Endodermal cell (in vitro differentiated cells): ENCODE data around the gene C13orf42. TPM values are rescaled to one million over a fixed set of nuclear protein-coding genes. Genes with fewer than 3 reads are reported as not detected.
"Not testable (repeated sequence)": the region's sequence is repeated elsewhere in the genome, so short reads cannot be mapped to it uniquely, and the experiment has no call there.

Source experiments
- DNase-seq: peaks from one replicate; pipeline ENCODE4 v3.0.0-alpha.2; 2017
- H3K27ac ChIP-seq: 2 replicates; pipeline ENCODE4 v1.5.1; 2013; ENCODE audit warnings: mild to moderate bottlenecking, low read depth, low read length, moderate library complexity
- H3K27me3 ChIP-seq: 2 replicates; pipeline ENCODE4 v1.6.1; 2013; ENCODE audit warnings: mild to moderate bottlenecking, low read length, moderate library complexity; ENCODE audit not compliant: insufficient read depth, control insufficient read depth, poor library complexity, severe bottlenecking
- H3K36me3 ChIP-seq: 2 replicates; pipeline ENCODE4 v1.7.0; 2013; ENCODE audit warnings: mild to moderate bottlenecking, low read length, moderate library complexity; ENCODE audit not compliant: control insufficient read depth, insufficient read depth
- H3K4me1 ChIP-seq: one replicate; pipeline ENCODE4 v1.7.0; 2013; ENCODE audit warnings: low read length; ENCODE audit not compliant: control insufficient read depth, insufficient read depth
- H3K4me3 ChIP-seq: 2 replicates; pipeline ENCODE4 v1.5.1; 2013; ENCODE audit warnings: mild to moderate bottlenecking, low read length, moderate library complexity
- H3K9ac ChIP-seq: 2 replicates; pipeline ENCODE4 v1.6.1; 2013; ENCODE audit warnings: mild to moderate bottlenecking, low read length, moderate library complexity; ENCODE audit not compliant: poor library complexity, severe bottlenecking; ENCODE audit errors: extremely low read depth
- H3K9me3 ChIP-seq: 2 replicates; pipeline ENCODE4 v1.6.1; 2013; ENCODE audit warnings: mild to moderate bottlenecking, low read length, moderate library complexity; ENCODE audit not compliant: control insufficient read depth
- H3K27ac Mint-ChIP-seq: 2 replicates; pipeline ENCODE4 v1.8.0; 2020; ENCODE audit warnings: mixed read lengths
- H3K27me3 Mint-ChIP-seq: 2 replicates; pipeline ENCODE4 v1.8.0; 2021; ENCODE audit warnings: mild to moderate bottlenecking, mixed read lengths; ENCODE audit not compliant: insufficient read depth
- H3K36me3 Mint-ChIP-seq: 2 replicates; pipeline ENCODE4 v1.8.0; 2020; ENCODE audit warnings: low read depth, mixed read lengths
- H3K4me1 Mint-ChIP-seq: 2 replicates; pipeline ENCODE4 v1.8.0; 2020; ENCODE audit warnings: mixed read lengths
- H3K4me3 Mint-ChIP-seq: 2 replicates; pipeline ENCODE4 v1.8.0; 2020; ENCODE audit warnings: mild to moderate bottlenecking, moderate library complexity, mixed read lengths
- H3K9me3 Mint-ChIP-seq: 2 replicates; pipeline ENCODE4 v1.8.0; 2020; ENCODE audit warnings: mild to moderate bottlenecking, mixed read lengths
- CTCF ChIP-seq: fragments of 200-600 bp; sonication (generic); conservative IDR thresholded peaks from 2 replicates; pipeline ENCODE4 v1.5.0; 2021; ENCODE audit warnings: antibody characterized with exemption, mild to moderate bottlenecking
- WGBS, 2 experiments: methylation state at CpG; one replicate each; pipeline versions ENCODE4 v1.1.5 to v1.1.7; 2013; ENCODE audit warnings: missing lambda C conversion rate in 2 of 2, mixed read lengths in 1 of 2; ENCODE audit not compliant: insufficient coverage in 1 of 2, insufficient read length in 1 of 2; 5-methylcytosine and 5-hydroxymethylcytosine counted together
- total RNA-seq, 2 donors: library from RNA; stranded (reverse); fragmentation: NEBNext Ultra II Directional in 1 of 2; extraction: Animal tissue kit (Norgen Biotek cat#: 25700) in 1 of 2; gene quantifications; 2 replicates in 1 of 2; 3 replicates in 1 of 2; pipeline ENCODE4 v1.2.1, GENCODE V29; 2021

The C13orf42 gene
- total RNA-seq, 2 donors from 2014 or later: 19.0 to 27.7 TPM

- Mint-ChIP-seq H3K27me3 (no peaks in the 10 kb centered on the region), H3K36me3 (peaks cover 57% of the 10 kb centered on the region), H3K4me3 (no peak overlapping the region), H3K27ac (no peak overlapping the region), H3K9me3 (peaks cover 57% of the 10 kb centered on the region), H3K4me1 (peaks cover 34% of the 10 kb centered on the region)
- peak; percentile 92 for TF ChIP-seq CTCF
- peak overlapping the region; percentile 42 for H3K4me3 ChIP-seq
- H3K9ac ChIP-seq: no peak overlapping the region
- peak; percentile 85 for DNase-seq
- H3K27me3 ChIP-seq: no peaks in the 10 kb centered on the region
- 32 to 37% methylated on average over 2 to 7 of the region's 7 CpGs for WGBS, 2 experiments
- peaks cover 73% of the 10 kb centered on the region for H3K9me3 ChIP-seq
- peaks cover 14% of the 10 kb centered on the region for H3K4me1 ChIP-seq
- peaks cover 51% of the 10 kb centered on the region for H3K36me3 ChIP-seq
- no peak overlapping the region for H3K27ac ChIP-seq
Observed at GRCh38 chr13:51125495-51126226, 14.6 kb upstream of the C13orf42 start.

- peak overlapping the region; percentile 3 for H3K4me3 Mint-ChIP-seq
Observed at GRCh38 chr13:51122868-51123566, 11.9 kb upstream of the C13orf42 start.

GRCh38 chr13:51120873-51121272 lies 9.8 kb upstream of the C13orf42 start:
- H3K27me3 Mint-ChIP-seq: not testable (repeated sequence)
- H3K4me1 Mint-ChIP-seq: peaks cover 40% of the 10 kb centered on the region
- DNase-seq: peak; percentile 80

More at GRCh38 chr13:51122868-51123566, 11.9 kb upstream of the C13orf42 start:
- H3K9ac ChIP-seq: no peak overlapping the region
- no peaks in the 10 kb centered on the region for H3K27me3 ChIP-seq
- no peaks in the 10 kb centered on the region for H3K27me3 Mint-ChIP-seq
- peaks cover 38% of the 10 kb centered on the region for H3K9me3 Mint-ChIP-seq
- H3K36me3 Mint-ChIP-seq: peaks cover 43% of the 10 kb centered on the region
- peak overlapping the region; percentile 25 for H3K27ac Mint-ChIP-seq
- peaks cover 57% of the 10 kb centered on the region for H3K9me3 ChIP-seq
- peak overlapping the region; percentile 50 for H3K4me3 ChIP-seq
- TF ChIP-seq CTCF: no peak
- H3K36me3 ChIP-seq: peaks cover 42% of the 10 kb centered on the region
- 34 to 35% methylated on average over 3 to 6 of the region's 6 CpGs for WGBS, 2 experiments
- peak; percentile 61 for DNase-seq
- H3K27ac ChIP-seq: no peak overlapping the region
- H3K4me1 Mint-ChIP-seq: peaks cover 40% of the 10 kb centered on the region
- H3K4me1 ChIP-seq: peaks cover 21% of the 10 kb centered on the region

More at GRCh38 chr13:51120873-51121272, 9.8 kb upstream of the C13orf42 start:
- TF ChIP-seq CTCF: peak; percentile 79
- not testable (repeated sequence) for H3K4me3 Mint-ChIP-seq, H3K27ac Mint-ChIP-seq, H3K27ac ChIP-seq, H3K27me3 ChIP-seq, H3K9ac ChIP-seq
- Histone ChIP-seq H3K4me1 (peaks cover 21% of the 10 kb centered on the region), H3K4me3 (peak overlapping the region; percentile 52), H3K9me3 (peaks cover 53% of the 10 kb centered on the region), H3K36me3 (peaks cover 38% of the 10 kb centered on the region)
- 96 to 97% methylated on average over 9 to 11 of the region's 11 CpGs for WGBS, 2 experiments
- H3K9me3 Mint-ChIP-seq: peaks cover 46% of the 10 kb centered on the region
- H3K36me3 Mint-ChIP-seq: peaks cover 46% of the 10 kb centered on the region
